Mucosa of rectum (tissue), 2 donors: ENCODE data around the gene RPH3AL.

Experiments
- H3K27ac ChIP-seq, 2 donors: one replicate each; pipeline ENCODE4 v1.7.0; 2013; ENCODE audit warnings: inconsistent platforms in 2 of 2, low read depth in 2 of 2, low read length in 2 of 2
- H3K27me3 ChIP-seq, 2 donors: one replicate each; pipeline ENCODE4 v1.7.0; 2013; ENCODE audit warnings: low read length in 2 of 2; ENCODE audit not compliant: control insufficient read depth in 2 of 2, insufficient read depth in 2 of 2
- H3K36me3 ChIP-seq, 2 donors: one replicate each; pipeline ENCODE4 v1.7.0; 2013; ENCODE audit warnings: low read length in 2 of 2; ENCODE audit not compliant: control insufficient read depth in 2 of 2, insufficient read depth in 2 of 2
- H3K4me1 ChIP-seq, 2 donors: one replicate each; pipeline ENCODE4 v1.7.0; 2013; ENCODE audit warnings: low read length in 2 of 2, mild to moderate bottlenecking in 1 of 2; ENCODE audit not compliant: control insufficient read depth in 2 of 2, insufficient read depth in 2 of 2
- H3K4me3 ChIP-seq, 2 donors: one replicate each; pipeline ENCODE4 v1.7.0; 2013; ENCODE audit warnings: low read length in 2 of 2
- H3K9ac ChIP-seq, 2 donors: one replicate each; pipeline ENCODE4 v1.7.0; 2013; ENCODE audit warnings: low read length in 2 of 2, low read depth in 1 of 2, mild to moderate bottlenecking in 1 of 2
- H3K9me3 ChIP-seq, 2 donors: one replicate each; pipeline ENCODE4 v1.7.0; 2013; ENCODE audit warnings: low read length in 2 of 2; ENCODE audit not compliant: control insufficient read depth in 2 of 2
- donor health status: healthy.
- donor health status: Normal muscosa, but diverticular disease.

The RPH3AL gene

GRCh38 chr17:301681-302299 lies 50.8 kb downstream of the RPH3AL start:
- Histone ChIP-seq H3K27ac (peak overlapping the region; percentile 84 to 90), H3K36me3 (no peaks in the 10 kb centered on the region), H3K27me3 (no peaks in the 10 kb centered on the region), H3K4me1 (peaks cover 6 to 20% of the 10 kb centered on the region in 2 donors), H3K9ac (peak overlapping the region; percentile 52 to 59), H3K4me3 (peak overlapping the region in 1 of 2 donors; percentile 39), H3K9me3 (no peaks in the 10 kb centered on the region)

DNA sequence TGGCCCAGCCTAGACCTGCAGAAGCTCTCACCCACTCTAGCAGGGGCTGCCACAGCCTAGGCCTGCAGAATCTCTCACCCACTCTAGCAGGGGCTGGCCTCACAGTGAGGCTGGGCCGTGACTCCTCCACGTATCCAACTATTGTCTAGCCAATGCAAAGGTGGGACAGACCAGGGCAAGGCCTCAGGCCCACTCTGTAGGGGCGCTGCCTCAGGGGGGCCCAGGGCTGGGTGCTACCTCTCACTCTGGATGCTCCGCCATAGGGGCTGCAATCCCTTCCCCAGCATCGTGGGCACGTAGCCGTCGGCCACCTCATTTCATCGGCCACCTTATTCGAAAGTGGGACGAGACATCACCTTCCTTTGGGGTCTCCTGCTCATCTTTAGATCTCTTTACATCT lies 51.7 kb downstream of the RPH3AL start:
- Histone ChIP-seq H3K4me3 (no peak overlapping the region), H3K27me3 (no peaks in the 10 kb centered on the region), H3K27ac (no peak overlapping the region), H3K9me3 (no peaks in the 10 kb centered on the region), H3K9ac (no peak overlapping the region), H3K4me1 (peaks cover 6 to 20% of the 10 kb centered on the region in 2 donors), H3K36me3 (no peaks in the 10 kb centered on the region)

DNA sequence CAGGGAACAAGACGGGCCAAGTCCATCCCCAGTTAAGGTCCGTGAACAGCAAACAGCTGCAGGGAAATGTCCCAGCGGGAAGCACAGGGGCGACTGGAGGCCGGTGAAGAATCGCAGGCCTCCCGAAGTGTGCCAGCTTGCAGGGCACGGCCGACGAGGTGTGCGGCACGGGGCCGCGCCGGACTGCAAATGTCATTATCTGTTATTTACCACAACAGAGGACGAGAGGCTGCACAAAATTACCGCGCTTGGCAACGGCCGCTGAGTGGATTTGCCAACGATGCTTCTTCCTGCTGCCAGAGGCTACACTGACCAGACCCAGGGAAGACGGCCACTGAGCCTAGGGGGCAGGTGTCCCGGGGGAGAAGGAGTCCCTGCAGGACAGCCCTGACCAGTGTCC lies 53.1 kb downstream of the RPH3AL start:
- H3K27ac ChIP-seq = no peak overlapping the region

GRCh38 chr17:298791-299450 lies 53.7 kb downstream of the RPH3AL start:
- Histone ChIP-seq H3K4me3 (no peak overlapping the region), H3K27me3 (no peaks in the 10 kb centered on the region), H3K9me3 (no peaks in the 10 kb centered on the region), H3K36me3 (no peaks in the 10 kb centered on the region), H3K9ac (no peak overlapping the region), H3K4me1 (peaks cover 6 to 16% of the 10 kb centered on the region in 2 donors), H3K27ac (no peak overlapping the region)

More for the DNA sequence above, 53.1 kb downstream of the RPH3AL start:
- Histone ChIP-seq H3K9me3 (no peaks in the 10 kb centered on the region), H3K4me1 (peaks cover 6 to 20% of the 10 kb centered on the region in 2 donors), H3K27me3 (no peaks in the 10 kb centered on the region), H3K4me3 (no peak overlapping the region), H3K36me3 (no peaks in the 10 kb centered on the region), H3K9ac (no peak overlapping the region)

DNA sequence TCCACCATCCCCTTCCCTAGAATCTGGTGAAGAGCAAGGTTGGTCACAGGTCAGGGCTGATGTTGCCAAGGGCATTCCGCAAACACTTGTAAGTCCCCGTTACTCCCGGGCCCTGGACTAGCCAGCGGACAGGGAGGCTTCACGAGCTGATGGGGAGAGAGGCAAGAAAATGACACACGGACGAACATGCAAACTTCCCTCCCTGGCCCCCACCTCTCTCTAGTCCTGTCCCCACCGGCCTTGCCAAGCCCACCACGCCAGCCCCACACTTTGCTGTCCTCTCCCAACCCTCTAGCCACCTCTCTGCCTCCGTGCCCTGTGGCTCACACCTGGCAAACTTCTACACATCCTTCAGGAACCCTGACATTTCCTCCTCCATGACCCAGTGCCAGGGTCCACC lies 54.8 kb downstream of the RPH3AL start:
- Histone ChIP-seq H3K4me3 (no peak overlapping the region), H3K4me1 (peaks cover 6 to 13% of the 10 kb centered on the region in 2 donors), H3K9me3 (no peaks in the 10 kb centered on the region), H3K9ac (no peak overlapping the region), H3K27ac (no peak overlapping the region), H3K36me3 (no peaks in the 10 kb centered on the region), H3K27me3 (no peaks in the 10 kb centered on the region)

DNA sequence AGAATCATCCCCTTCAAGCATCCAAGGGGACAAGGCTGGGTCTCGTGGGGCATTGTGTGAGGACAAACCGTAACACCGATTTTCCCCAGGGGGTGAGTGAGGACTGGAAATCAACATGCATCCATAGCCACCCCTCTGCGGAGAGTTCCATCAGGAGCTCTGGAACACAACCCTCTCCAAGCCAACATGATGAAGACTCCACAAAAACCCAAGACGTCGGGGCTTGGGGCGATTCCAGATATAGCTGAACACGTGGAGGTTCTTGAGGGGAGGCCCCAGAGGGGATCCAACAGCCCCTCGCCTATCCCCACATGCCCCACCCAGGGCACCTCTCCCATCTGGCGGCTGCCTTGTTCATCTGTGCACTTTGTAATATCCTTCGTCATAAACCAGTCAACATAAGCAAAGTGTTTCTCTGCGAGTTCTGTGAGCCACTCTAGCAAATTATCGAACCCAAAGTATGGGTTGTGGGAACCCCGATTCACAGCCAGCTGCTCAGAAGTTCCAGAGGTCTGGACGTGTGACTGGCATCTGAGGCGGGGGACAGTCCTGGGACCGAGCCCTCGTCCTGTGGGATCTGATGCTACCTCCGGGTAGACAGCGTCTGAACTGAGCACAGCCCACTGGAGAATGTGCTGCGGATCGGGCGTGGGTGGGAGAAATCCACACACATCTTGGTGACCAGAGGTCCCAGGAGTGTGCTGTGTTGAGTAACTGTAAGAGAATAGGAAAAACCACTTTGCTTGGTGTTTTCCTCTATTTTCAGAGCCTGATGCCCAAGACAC lies 55.5 kb downstream of the RPH3AL start:
- Histone ChIP-seq H3K4me3 (no peak overlapping the region), H3K27ac (no peak overlapping the region), H3K9ac (no peak overlapping the region), H3K4me1 (peaks cover 6% of the 10 kb centered on the region in 2 donors), H3K27me3 (no peaks in the 10 kb centered on the region), H3K36me3 (no peaks in the 10 kb centered on the region), H3K9me3 (no peaks in the 10 kb centered on the region)

DNA sequence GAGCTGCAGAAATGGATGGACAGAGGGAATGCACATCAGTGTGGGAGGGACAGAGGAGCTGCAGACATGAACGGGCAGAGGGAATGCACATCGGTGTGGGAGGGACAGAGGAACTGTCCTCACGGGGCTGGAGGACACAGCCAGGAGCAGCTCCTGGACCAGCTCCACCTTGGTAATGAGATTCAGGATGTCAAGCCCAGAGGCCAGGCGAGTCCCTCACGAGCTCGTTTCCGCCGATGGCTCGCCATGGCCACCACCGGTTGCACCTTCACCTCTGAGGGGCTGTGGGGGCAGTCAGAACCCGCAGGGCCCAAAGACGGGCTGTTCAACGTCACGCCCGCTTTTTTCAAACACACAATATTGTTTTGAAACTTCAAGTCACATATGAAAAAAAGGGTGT lies 56.2 kb downstream of the RPH3AL start:
- Histone ChIP-seq H3K9ac (no peak overlapping the region), H3K36me3 (no peaks in the 10 kb centered on the region), H3K27me3 (no peaks in the 10 kb centered on the region), H3K9me3 (no peaks in the 10 kb centered on the region), H3K4me3 (no peak overlapping the region), H3K27ac (no peak overlapping the region), H3K4me1 (no peaks in the 10 kb centered on the region)

GRCh38 chr17:292531-293382 lies 59.9 kb downstream of the RPH3AL start:
- no peaks in the 10 kb centered on the region for H3K9me3 ChIP-seq
- no peaks in the 10 kb centered on the region for H3K27me3 ChIP-seq
- no peak overlapping the region for H3K27ac ChIP-seq
- H3K36me3 ChIP-seq = peaks cover 0 to 5% of the 10 kb centered on the region in 2 donors
- no peak overlapping the region for H3K4me3 ChIP-seq
- no peak overlapping the region for H3K9ac ChIP-seq
- no peaks in the 10 kb centered on the region for H3K4me1 ChIP-seq

- Histone ChIP-seq H3K36me3 (peaks cover 0 to 5% of the 10 kb centered on the region in 2 donors), H3K9ac (no peak overlapping the region), H3K4me1 (no peaks in the 10 kb centered on the region), H3K4me3 (no peak overlapping the region), H3K9me3 (no peaks in the 10 kb centered on the region), H3K27ac (no peak overlapping the region), H3K27me3 (no peaks in the 10 kb centered on the region)
These were observed 60.6 kb downstream of the RPH3AL start for GRCh38 chr17:292016-292415.
